Measurements from ENCODE around the gene KDF1. TPM values are rescaled to one million over a fixed set of nuclear protein-coding genes. Genes with fewer than 3 reads are reported as not detected.

The KDF1 gene
- total and polyA plus RNA-seq, 2 of the 13 experiments (the other 11 are each of a cell fraction or from before 2014, with no cell fraction given): 1.9 to 4.9 TPM

DNA sequence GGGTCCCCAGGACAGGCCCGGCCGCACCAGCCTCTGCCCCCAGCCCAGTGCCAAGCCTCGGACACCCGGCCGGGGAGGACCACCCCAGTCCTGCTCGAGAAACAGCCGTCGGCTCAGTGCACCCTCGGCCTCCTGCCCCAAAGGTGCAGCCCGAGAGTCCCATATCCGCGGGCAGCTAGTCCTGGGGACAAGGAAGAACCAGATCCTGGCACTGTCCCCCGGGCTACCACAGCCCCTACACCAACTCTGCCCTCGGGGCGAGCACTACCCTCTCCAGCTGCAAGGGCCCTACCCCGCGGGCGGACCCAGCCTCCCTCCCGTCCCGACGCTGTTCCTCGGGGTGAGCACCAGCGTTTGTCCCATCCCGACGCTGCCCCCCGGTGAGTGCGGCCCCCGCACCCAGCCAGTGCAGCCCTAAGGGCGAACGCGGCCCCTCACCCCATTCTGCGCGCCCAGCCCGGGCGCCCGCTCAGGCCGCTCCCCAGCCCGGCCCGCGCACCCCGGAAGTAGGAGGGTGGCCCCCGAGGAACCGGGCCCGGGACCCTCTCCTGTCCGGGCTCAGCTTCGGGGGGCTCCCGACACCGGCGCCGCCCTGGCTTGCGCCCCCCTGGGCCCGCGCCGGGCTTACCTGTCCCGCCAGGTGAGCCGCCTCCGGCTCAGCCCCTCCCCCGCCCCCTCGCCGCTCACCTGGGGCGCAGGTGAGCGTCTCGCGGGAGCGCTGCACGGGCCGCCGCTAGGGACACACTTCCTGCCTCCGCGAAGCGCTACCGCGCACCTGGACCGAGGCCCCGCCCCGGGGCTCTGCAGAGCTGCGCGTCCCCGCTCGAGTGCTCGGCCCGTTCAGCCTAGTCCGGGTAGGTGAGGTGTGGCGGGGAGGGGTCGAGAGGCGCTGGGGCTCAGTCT is at the start of gene KDF1 (continued):
- TF ChIP-seq, protein P1, sequence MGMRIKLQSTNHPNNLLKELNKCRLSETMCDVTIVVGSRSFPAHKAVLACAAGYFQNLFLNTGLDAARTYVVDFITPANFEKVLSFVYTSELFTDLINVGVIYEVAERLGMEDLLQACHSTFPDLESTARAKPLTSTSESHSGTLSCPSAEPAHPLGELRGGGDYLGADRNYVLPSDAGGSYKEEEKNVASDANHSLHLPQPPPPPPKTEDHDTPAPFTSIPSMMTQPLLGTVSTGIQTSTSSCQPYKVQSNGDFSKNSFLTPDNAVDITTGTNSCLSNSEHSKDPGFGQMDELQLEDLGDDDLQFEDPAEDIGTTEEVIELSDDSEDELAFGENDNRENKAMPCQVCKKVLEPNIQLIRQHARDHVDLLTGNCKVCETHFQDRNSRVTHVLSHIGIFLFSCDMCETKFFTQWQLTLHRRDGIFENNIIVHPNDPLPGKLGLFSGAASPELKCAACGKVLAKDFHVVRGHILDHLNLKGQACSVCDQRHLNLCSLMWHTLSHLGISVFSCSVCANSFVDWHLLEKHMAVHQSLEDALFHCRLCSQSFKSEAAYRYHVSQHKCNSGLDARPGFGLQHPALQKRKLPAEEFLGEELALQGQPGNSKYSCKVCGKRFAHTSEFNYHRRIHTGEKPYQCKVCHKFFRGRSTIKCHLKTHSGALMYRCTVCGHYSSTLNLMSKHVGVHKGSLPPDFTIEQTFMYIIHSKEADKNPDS (CRISPR knock-in tag; IDR thresholded peaks at IDR 0.05): no peak
- TF ChIP-seq CREBL2 (CRISPR knock-in tag; IDR thresholded peaks at IDR 0.05; ENCODE audit: borderline replicate concordance) (no peak), BORCS8-MEF2B (CRISPR knock-in tag; IDR thresholded peaks at IDR 0.05) (no peak; the same call in 1 of the 2 replicates), ZBTB20 (CRISPR knock-in tag; IDR thresholded peaks at IDR 0.05; ENCODE audit: borderline replicate concordance, low read depth) (no peak), ZNF598 (CRISPR knock-in tag; IDR thresholded peaks at IDR 0.05; ENCODE audit: borderline replicate concordance) (no peak), ZNF292 (CRISPR knock-in tag; IDR thresholded peaks at IDR 0.05; ENCODE audit: borderline replicate concordance, low read depth) (no peak), ZC3H4 (CRISPR knock-in tag; IDR thresholded peaks at IDR 0.05; ENCODE audit: borderline replicate concordance) (no peak), ZNF616 (CRISPR knock-in tag; IDR thresholded peaks at IDR 0.05; ENCODE audit: low read depth) (0 out of 2 replicates have a peak, but pooled peaks have one; percentile 25), FOXA3 (CRISPR knock-in tag; IDR thresholded peaks at IDR 0.05) (0 out of 2 replicates have a peak, but pooled peaks have one; percentile 29), ZFX (CRISPR knock-in tag; IDR thresholded peaks at IDR 0.05; ENCODE audit: low read depth) (peak; percentile 66), ATM (IDR thresholded peaks at IDR 0.05; ENCODE audit: borderline replicate concordance) (no peak), ZNF776 (CRISPR knock-in tag; IDR thresholded peaks at IDR 0.05) (peak; percentile 22; the same call in 1 of the 2 replicates), ZNF784 (CRISPR knock-in tag; IDR thresholded peaks at IDR 0.05; ENCODE audit: borderline replicate concordance) (0 out of 2 replicates have a peak, but pooled peaks have one; percentile 31), ZNF574 (CRISPR knock-in tag; IDR thresholded peaks at IDR 0.05) (peak; percentile 46; the same call in 1 of the 2 replicates), ATF4 (CRISPR knock-in tag; IDR thresholded peaks at IDR 0.05) (no peak), ZNF619 (CRISPR knock-in tag; IDR thresholded peaks at IDR 0.05) (no peak), GABPB1 (CRISPR knock-in tag; IDR thresholded peaks at IDR 0.05) (peak; percentile 79), HDAC6 (IDR thresholded peaks at IDR 0.05; ENCODE audit: low read depth, low read length) (no peak), ZNF562 (CRISPR knock-in tag; IDR thresholded peaks at IDR 0.05; ENCODE audit: borderline replicate concordance) (no peak), ZSCAN25 (CRISPR knock-in tag; IDR thresholded peaks at IDR 0.05) (peak; percentile 63; the same call in 1 of the 2 replicates), CHD2 (IDR thresholded peaks at IDR 0.05; ENCODE audit: low read depth, low read length) (peak; percentile 81), TMF1 (CRISPR knock-in tag; IDR thresholded peaks at IDR 0.05; ENCODE audit: low read depth) (no peak)
